B cell (primary cell): ENCODE data around the gene BTN3A1. TPM values are rescaled to one million over a fixed set of nuclear protein-coding genes. Genes with fewer than 3 reads are reported as not detected.
A peak's percentile ranks its signal among the peaks of the same experiment; 100 is the strongest.

Source experiments
- ATAC-seq: fragments of 200-7000 bp; cut with Tn5 transposase; one replicate; pipeline ENCODE4 v1.10.0; 2021; ENCODE audit warnings: low read depth, mild to moderate bottlenecking, moderate number of reproducible peaks, moderate library complexity
- CTCF ChIA-PET: fragments of 350-600 bp; sonication (Branson Sonifier 250); formaldehyde crosslinking; loops from one replicate; lab custom pipeline; 2021; ENCODE audit warnings: antibody characterized with exemption, inconsistent platforms; lab: Charles Lee
- POLR2A ChIA-PET: fragments of 350-600 bp; sonication (Branson Sonifier 250); formaldehyde crosslinking; loops from one replicate; lab custom pipeline; 2021; ENCODE audit warnings: antibody characterized with exemption; lab: Charles Lee
- DNase-seq: peaks from one replicate; pipeline ENCODE4 v3.0.0; 2013
- H2AFZ ChIP-seq: 2 replicates; pipeline ENCODE4 v1.6.1; 2012; ENCODE audit warnings: mild to moderate bottlenecking, low read depth, low read length; ENCODE audit not compliant: insufficient read depth, poor library complexity, severe bottlenecking
- H3K27ac ChIP-seq, 2 donors: 1 replicate in 1 of 2; 2 replicates in 1 of 2; pipeline ENCODE4 v1.5.1; 2012 to 2013; ENCODE audit warnings: low read length in 2 of 2, mild to moderate bottlenecking in 2 of 2, moderate library complexity in 1 of 2
- H3K27me3 ChIP-seq, 4 experiments: fragments of 200-600 bp in 1 of 4; sonication (generic) in 1 of 4; replicated peaks in 1 of 4; 1 replicate in 2 of 4; 2 replicates in 2 of 4; pipeline versions ENCODE4 v1.6.1 to v1.7.0; 2013 to 2016; ENCODE audit warnings: low read length in 3 of 4, mild to moderate bottlenecking in 2 of 4, mixed read lengths in 1 of 4, moderate library complexity in 1 of 4; ENCODE audit not compliant: insufficient read depth in 4 of 4, control insufficient read depth in 3 of 4; ENCODE audit errors: control extremely low read depth in 1 of 4
- H3K36me3 ChIP-seq, 2 experiments: replicated peaks in 1 of 2; 1 replicate in 1 of 2; 2 replicates in 1 of 2; pipeline versions ENCODE4 v1.6.1 to v1.7.1; 2013; ENCODE audit warnings: low read length in 1 of 2; ENCODE audit not compliant: insufficient read depth in 2 of 2, control insufficient read depth in 1 of 2; ENCODE audit errors: control extremely low read depth in 1 of 2, extremely low read depth in 1 of 2
- H3K4me1 ChIP-seq, 2 donors: fragments of 200-600 bp in 1 of 2; sonication (generic) in 1 of 2; 1 replicate in 1 of 2; 2 replicates in 1 of 2; pipeline versions ENCODE4 v1.5.1 to v1.6.1; 2013 to 2017; ENCODE audit warnings: low read length in 2 of 2; ENCODE audit not compliant: control insufficient read depth in 2 of 2, insufficient read depth in 2 of 2
- H3K4me2 ChIP-seq: replicated peaks from 2 replicates; pipeline ENCODE3; 2012; ENCODE audit warnings: mild to moderate bottlenecking, low read depth, low read length; ENCODE audit not compliant: poor library complexity, severe bottlenecking
- H3K4me3 ChIP-seq, 5 experiments: fragments of 200-600 bp in 1 of 5; sonication (generic) in 1 of 5; 1 replicate in 3 of 5; 2 replicates in 2 of 5; pipeline versions ENCODE4 v1.5.1 to v1.7.0; 2011 to 2016; ENCODE audit warnings: low read length in 4 of 5, mild to moderate bottlenecking in 4 of 5, low read depth in 2 of 5, control low read depth in 1 of 5, moderate library complexity in 1 of 5; ENCODE audit not compliant: insufficient read depth in 1 of 5; ENCODE audit errors: control extremely low read depth in 1 of 5, extremely low read depth in 1 of 5
- H3K79me2 ChIP-seq: fragments of 200-600 bp; sonication (generic); one replicate; pipeline ENCODE4 v1.6.0; 2016; ENCODE audit warnings: low read length; ENCODE audit not compliant: control insufficient read depth, insufficient read depth
- H3K9ac ChIP-seq: fragments of 200-600 bp; sonication (generic); 2 replicates; pipeline ENCODE4 v1.6.1; 2017; ENCODE audit warnings: mild to moderate bottlenecking, low read length, moderate library complexity
- H3K9me3 ChIP-seq, 3 donors: one replicate each; pipeline versions ENCODE4 v1.6.1 to v1.7.1; 2013; ENCODE audit warnings: low read length in 2 of 3; ENCODE audit not compliant: control insufficient read depth in 2 of 3, insufficient read depth in 1 of 3; ENCODE audit errors: control extremely low read depth in 1 of 3
- H4K20me1 ChIP-seq: 2 replicates; pipeline ENCODE4 v1.6.0; 2012; ENCODE audit warnings: mild to moderate bottlenecking, low read length; ENCODE audit not compliant: insufficient read depth, control insufficient read depth, poor library complexity, severe bottlenecking
- H3K27ac Mint-ChIP-seq: one replicate; pipeline ENCODE4 v1.8.0; 2021; ENCODE audit warnings: mixed read lengths
- H3K27me3 Mint-ChIP-seq: one replicate; pipeline ENCODE4 v1.8.0; 2021; ENCODE audit warnings: mixed read lengths
- H3K4me1 Mint-ChIP-seq: one replicate; pipeline ENCODE4 v1.8.0; 2021; ENCODE audit warnings: mixed read lengths
- H3K4me3 Mint-ChIP-seq: one replicate; pipeline ENCODE4 v1.8.0; 2021; ENCODE audit warnings: mixed read lengths
- H3K9me3 Mint-ChIP-seq: one replicate; pipeline ENCODE4 v1.8.0; 2022; ENCODE audit warnings: mixed read lengths; ENCODE audit not compliant: insufficient read depth
- CTCF ChIP-seq: fragments of 200-600 bp; IDR thresholded peaks from one replicate; pipeline ENCODE4 v1.8.0; 2022; ENCODE audit warnings: antibody characterized with exemption, mild to moderate bottlenecking
- EZH2 ChIP-seq: IDR thresholded peaks from 2 replicates; pipeline ENCODE4 v1.6.1; 2012; ENCODE audit warnings: borderline replicate concordance, low read depth, mild to moderate bottlenecking, moderate library complexity, low read length; ENCODE audit not compliant: insufficient read depth, poor library complexity, severe bottlenecking
- WGBS: methylation state at CpG from one replicate; pipeline ENCODE4 v1.1.5; 2013; ENCODE audit warnings: missing lambda C conversion rate; ENCODE audit not compliant: insufficient coverage; 5-methylcytosine and 5-hydroxymethylcytosine counted together
- intact Hi-C: fragments of 100-400 bp; cut with micrococcal nuclease; formaldehyde crosslinking; loops from one replicate; pipeline ENCODE4 v1.10.0; 2022
- polyA plus RNA-seq: library from polyadenylated mRNA; depleted of rRNA; stranded (reverse); fragments of >200 nt; gene quantifications from 2 replicates; pipeline ENCODE4 v1.2.3, GENCODE V29; 2012
- total RNA-seq, 2 donors: library from RNA; stranded (reverse); fragments of 120-200 nt in 1 of 2; gene quantifications; 1 replicate in 1 of 2; 2 replicates in 1 of 2; pipeline versions ENCODE4 v1.2.3 to v1.2.4, GENCODE V29; 2013 to 2022

BTN3A1 gene
- total and polyA plus RNA-seq, 2 donors (not counting 1 experiment from before 2014, with no cell fraction given) = 133 to 175 TPM

GRCh38 chr6:26380256-26380655 is 21.8 kb upstream of the BTN3A1 start:
- Mint-ChIP-seq H3K4me1 (peaks cover 55% of the 10 kb centered on the region), H3K4me3 (no peak overlapping the region), H3K27ac (no peak overlapping the region), H3K27me3 (no peaks in the 10 kb centered on the region), H3K9me3 (no peaks in the 10 kb centered on the region)
- Histone ChIP-seq H3K79me2 (peaks cover 33% of the 10 kb centered on the region), H3K4me2 (no peak overlapping the region), H3K36me3 (peaks cover 5 to 8% of the 10 kb centered on the region in 2 experiments), H3K9ac (no peak overlapping the region), H3K27ac (no peak overlapping the region), H4K20me1 (peaks cover 4% of the 10 kb centered on the region), H3K27me3 (no peaks in the 10 kb centered on the region), H3K9me3 (no peaks in the 10 kb centered on the region), H2AFZ (no peak overlapping the region), H3K4me1 (peaks cover 19 to 28% of the 10 kb centered on the region in 2 donors), H3K4me3 (no peak overlapping the region)
- CTCF ChIA-PET = interaction anchor here (1.3 kb wide), 1 partner anchor 9 kb away, joined by 3 read pairs; no protein-coding TSS in a partner anchor
- POLR2A ChIA-PET = interaction anchor here (0.6 kb wide), 1 partner anchor 114 kb away, joined by 4 read pairs; no protein-coding TSS in a partner anchor
- TF ChIP-seq CTCF = no peak
- no peak for TF ChIP-seq EZH2
- ATAC-seq = no peak
- DNase-seq = no peak
- intact Hi-C loops = loop anchor here (5.0 kb wide), 1 partner anchor 92 kb away; no protein-coding TSS in a partner anchor
- WGBS = 100% methylated on average over 3 of the region's 3 CpGs

GRCh38 chr6:26382121-26382520 is 20.0 kb upstream of the BTN3A1 start:
- H3K79me2 ChIP-seq = peaks cover 47% of the 10 kb centered on the region
- peaks cover 10% of the 10 kb centered on the region for H4K20me1 ChIP-seq
- POLR2A ChIA-PET = interaction anchor here (1.1 kb wide), 1 partner anchor 15 kb away, joined by 6 read pairs; no protein-coding TSS in a partner anchor
- peaks cover 5 to 17% of the 10 kb centered on the region in 2 experiments for H3K36me3 ChIP-seq
- peaks cover 0 to 4% (median 0%) of the 10 kb centered on the region in 3 donors for H3K9me3 ChIP-seq
- no peaks in the 10 kb centered on the region for H3K9me3 Mint-ChIP-seq
- ATAC-seq = no peak
- H3K4me3 Mint-ChIP-seq = peak overlapping the region; percentile 97
- peak overlapping the region; percentile 82 for H3K4me2 ChIP-seq
- peak overlapping the region in 1 of 5 experiments; percentile 97 for H3K4me3 ChIP-seq
- H3K27me3 ChIP-seq = no peaks in the 10 kb centered on the region
- intact Hi-C loops = loop anchor here (5.0 kb wide), 1 partner anchor 90 kb away; no protein-coding TSS in a partner anchor
- no peaks in the 10 kb centered on the region for H3K27me3 Mint-ChIP-seq
- peak overlapping the region; percentile 96 for H3K27ac Mint-ChIP-seq
- WGBS = 100% methylated on average over 2 of the region's 6 CpGs
- TF ChIP-seq CTCF (no peak), EZH2 (no peak)
- peaks cover 56% of the 10 kb centered on the region for H3K4me1 Mint-ChIP-seq
- CTCF ChIA-PET = no interaction called here
- H3K27ac ChIP-seq = peak overlapping the region in 1 of 2 donors; percentile 98
- H3K9ac ChIP-seq = peak overlapping the region; percentile 99
- peak overlapping the region; percentile 87 for H2AFZ ChIP-seq
- peaks cover 33 to 43% of the 10 kb centered on the region in 2 donors for H3K4me1 ChIP-seq
- DNase-seq = no peak
